BE2C (cell line): ENCODE measurements around the gene TCOF1.

Experiments
- DNase-seq: peaks from one replicate; pipeline ENCODE4 v3.0.0-alpha.2; 2020
- H3K27me3 ChIP-seq: fragments of 250-450 bp; sonication (Bioruptor Pico); 2 replicates; pipeline ENCODE4 v1.5.1; 2020; ENCODE audit warnings: mild to moderate bottlenecking
- H3K36me3 ChIP-seq: fragments of 250-450 bp; sonication (Bioruptor Pico); 2 replicates; pipeline ENCODE4 v1.5.1; 2020; ENCODE audit warnings: mild to moderate bottlenecking
- H3K4me1 ChIP-seq: fragments of 250-450 bp; sonication (Bioruptor Pico); 2 replicates; pipeline ENCODE4 v1.5.1; 2020
- H3K4me3 ChIP-seq: 2 replicates; pipeline ENCODE4 v1.5.1; 2011; ENCODE audit warnings: low read depth, low read length
- H3K9me3 ChIP-seq: fragments of 250-450 bp; sonication (Bioruptor Pico); 2 replicates; pipeline ENCODE4 v1.5.1; 2020
- TF ChIP-seq, protein P1 (sequence below): IDR thresholded peaks from 2 replicates; pipeline ENCODE4 v1.5.1; 2012; ENCODE audit warnings: mild to moderate bottlenecking, low read depth, low read length

TCOF1 gene

GRCh38 chr5:150440948-150441812 lies 83.7 kb downstream of the TCOF1 start:
- peaks cover 34% of the 10 kb centered on the region for H3K36me3 ChIP-seq
- no peak for DNase-seq
- no peak overlapping the region for H3K4me3 ChIP-seq
- H3K9me3 ChIP-seq = no peaks in the 10 kb centered on the region
- TF ChIP-seq, protein P1, sequence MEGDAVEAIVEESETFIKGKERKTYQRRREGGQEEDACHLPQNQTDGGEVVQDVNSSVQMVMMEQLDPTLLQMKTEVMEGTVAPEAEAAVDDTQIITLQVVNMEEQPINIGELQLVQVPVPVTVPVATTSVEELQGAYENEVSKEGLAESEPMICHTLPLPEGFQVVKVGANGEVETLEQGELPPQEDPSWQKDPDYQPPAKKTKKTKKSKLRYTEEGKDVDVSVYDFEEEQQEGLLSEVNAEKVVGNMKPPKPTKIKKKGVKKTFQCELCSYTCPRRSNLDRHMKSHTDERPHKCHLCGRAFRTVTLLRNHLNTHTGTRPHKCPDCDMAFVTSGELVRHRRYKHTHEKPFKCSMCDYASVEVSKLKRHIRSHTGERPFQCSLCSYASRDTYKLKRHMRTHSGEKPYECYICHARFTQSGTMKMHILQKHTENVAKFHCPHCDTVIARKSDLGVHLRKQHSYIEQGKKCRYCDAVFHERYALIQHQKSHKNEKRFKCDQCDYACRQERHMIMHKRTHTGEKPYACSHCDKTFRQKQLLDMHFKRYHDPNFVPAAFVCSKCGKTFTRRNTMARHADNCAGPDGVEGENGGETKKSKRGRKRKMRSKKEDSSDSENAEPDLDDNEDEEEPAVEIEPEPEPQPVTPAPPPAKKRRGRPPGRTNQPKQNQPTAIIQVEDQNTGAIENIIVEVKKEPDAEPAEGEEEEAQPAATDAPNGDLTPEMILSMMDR = no peak
- no peaks in the 10 kb centered on the region for H3K27me3 ChIP-seq
- H3K4me1 ChIP-seq = 0 out of 2 replicates have a peak, but pooled peaks cover 3% of the 10 kb centered on the region

DNA sequence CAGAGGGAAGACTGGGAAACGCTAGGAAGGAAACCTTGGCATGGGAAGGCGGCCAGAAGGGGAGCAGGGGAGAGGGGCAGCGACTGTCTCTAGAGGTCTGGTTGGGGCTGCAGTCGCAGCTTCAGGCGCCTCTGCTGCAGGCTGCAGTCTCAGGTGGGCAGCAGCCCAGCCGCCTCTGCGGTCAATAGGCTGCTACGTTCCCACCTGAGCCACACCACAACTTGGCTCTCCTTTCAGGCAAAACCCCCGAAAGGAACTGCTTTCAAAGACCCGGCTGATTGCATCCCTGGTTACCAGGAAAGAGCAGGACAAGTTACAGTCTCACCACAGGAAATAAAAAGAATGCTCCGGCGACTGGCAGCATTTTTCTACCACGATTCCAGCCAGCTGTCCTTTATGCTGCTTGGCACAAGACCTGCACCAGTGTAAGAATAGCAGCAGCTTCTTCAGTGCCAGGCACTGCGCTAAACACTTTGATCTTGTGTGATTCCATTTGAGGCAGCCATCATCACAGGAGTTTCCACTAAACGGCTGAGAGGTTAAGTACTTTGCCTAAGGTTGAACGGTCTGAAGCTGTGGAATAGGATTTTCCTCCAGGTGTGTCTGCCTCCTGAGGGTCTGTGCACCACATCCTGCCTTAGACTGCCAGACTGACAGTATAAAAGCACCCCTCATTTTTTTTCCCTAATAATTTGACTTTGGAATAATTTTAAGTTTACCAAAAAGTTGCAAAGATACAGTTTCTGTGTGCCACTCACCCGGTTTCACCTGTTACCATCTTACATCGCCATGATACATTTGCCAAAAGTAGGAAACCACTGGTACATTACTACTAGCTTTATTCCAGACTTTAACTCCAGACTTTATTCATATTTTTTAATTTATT lies 84.6 kb downstream of the TCOF1 start:
- no peaks in the 10 kb centered on the region for H3K27me3 ChIP-seq
- H3K4me1 ChIP-seq = 0 out of 2 replicates have a peak, but pooled peaks cover 3% of the 10 kb centered on the region
- H3K36me3 ChIP-seq = peaks cover 43% of the 10 kb centered on the region
- no peaks in the 10 kb centered on the region for H3K9me3 ChIP-seq
- DNase-seq = no peak
- TF ChIP-seq, protein P1 = no peak
- no peak overlapping the region for H3K4me3 ChIP-seq

DNA sequence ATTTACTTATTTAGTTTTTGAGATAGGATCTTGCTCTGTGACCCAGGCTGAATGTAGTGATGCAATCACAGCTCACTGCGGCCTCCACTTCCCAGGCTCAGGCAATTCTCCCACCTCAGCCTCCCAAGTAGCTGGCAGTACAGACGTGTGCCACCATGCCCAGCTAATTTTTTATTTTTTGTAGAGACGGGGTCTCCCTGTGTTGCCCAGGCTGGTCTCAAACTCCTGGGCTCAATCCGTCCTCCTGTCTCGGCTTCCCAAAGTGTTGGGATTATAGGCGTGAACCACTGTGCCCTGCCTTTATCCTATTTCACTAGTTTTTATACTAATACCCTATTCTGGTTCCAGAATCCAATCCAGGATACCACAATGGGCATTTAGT lies 85.2 kb downstream of the TCOF1 start:
- no peak for DNase-seq
- Histone ChIP-seq H3K36me3 (peaks cover 49% of the 10 kb centered on the region), H3K4me3 (no peak overlapping the region), H3K9me3 (no peaks in the 10 kb centered on the region), H3K4me1 (peaks cover 3% of the 10 kb centered on the region), H3K27me3 (no peaks in the 10 kb centered on the region)
- TF ChIP-seq, protein P1 = no peak

GRCh38 chr5:150443242-150444075 lies 86.0 kb downstream of the TCOF1 start:
- H3K4me1 ChIP-seq = peaks cover 8% of the 10 kb centered on the region
- H3K36me3 ChIP-seq = peaks cover 57% of the 10 kb centered on the region
- no peaks in the 10 kb centered on the region for H3K27me3 ChIP-seq
- H3K9me3 ChIP-seq = no peaks in the 10 kb centered on the region
- no peak for DNase-seq
- no peak overlapping the region for H3K4me3 ChIP-seq
- TF ChIP-seq, protein P1 = no peak

DNA sequence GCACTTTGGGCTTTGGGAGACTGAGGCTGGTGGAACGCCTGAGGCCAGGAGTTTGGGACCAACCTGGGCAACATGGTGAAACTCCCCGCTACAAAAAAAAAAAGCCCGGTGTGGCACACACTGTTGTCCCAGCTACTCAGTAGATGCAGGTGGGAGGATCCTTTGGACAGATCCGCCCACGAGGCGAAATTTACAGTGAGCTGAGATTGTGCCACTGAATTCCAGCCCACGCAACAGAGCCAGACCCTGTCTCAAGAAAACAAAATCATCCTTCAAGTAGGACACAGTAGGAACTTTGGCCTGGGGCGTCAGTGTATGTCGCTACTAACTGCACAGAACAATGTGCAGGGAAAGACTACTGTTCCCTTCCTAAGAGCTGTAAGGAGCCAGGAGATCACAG lies 87.3 kb downstream of the TCOF1 start:
- Histone ChIP-seq H3K4me3 (no peak overlapping the region), H3K9me3 (no peaks in the 10 kb centered on the region), H3K36me3 (peaks cover 66% of the 10 kb centered on the region), H3K4me1 (peaks cover 8% of the 10 kb centered on the region), H3K27me3 (no peaks in the 10 kb centered on the region)
- TF ChIP-seq, protein P1 = no peak
- DNase-seq = no peak
